GM12891 (cell line): ENCODE results near the gene RBM18.

Experiments used
- POLR2A ChIP-seq: IDR thresholded peaks from 2 replicates; pipeline ENCODE4 v1.6.1; 2011; ENCODE audit warnings: low read depth, low read length, control low read depth
- POLR2AphosphoS5 ChIP-seq: IDR thresholded peaks from 2 replicates; pipeline ENCODE4 v1.6.1; 2011; ENCODE audit warnings: low read depth, low read length, control low read depth

DNA sequence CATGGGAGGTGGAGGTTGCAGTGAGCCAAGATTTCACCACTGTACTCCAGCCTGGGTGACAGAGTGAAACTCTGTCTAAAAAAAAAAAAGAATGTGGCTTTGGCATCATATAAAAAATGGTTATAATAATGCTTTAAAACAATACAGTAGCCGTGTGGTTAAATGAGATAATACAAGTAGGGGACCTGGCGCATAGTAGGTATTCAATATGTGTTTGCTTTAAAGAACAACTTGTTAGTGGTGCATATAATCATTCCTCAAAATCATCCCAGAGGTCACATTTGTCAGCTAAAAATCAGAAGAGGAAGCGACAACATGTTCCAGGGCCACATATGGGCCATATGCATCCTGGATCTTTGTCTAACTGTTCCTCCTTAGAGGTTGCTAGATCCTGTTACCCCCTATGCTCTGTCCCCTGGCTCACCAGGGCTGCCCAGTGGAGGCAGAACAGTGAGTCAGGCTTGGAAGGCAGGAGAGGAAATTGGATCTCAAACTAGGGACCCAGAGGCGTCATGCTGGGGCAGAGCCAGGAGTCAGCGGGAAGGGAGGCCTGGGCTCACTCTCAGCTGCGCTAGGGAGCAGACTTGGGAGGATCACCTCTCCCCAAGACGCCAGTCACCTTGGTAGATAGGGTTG lies 63.6 kb downstream of the RBM18 start:
- TF ChIP-seq POLR2AphosphoS5 (no peak), POLR2A (no peak)
